HepG2 (cell line): ENCODE data around the gene YJEFN3. TPM values are rescaled to one million over a fixed set of nuclear protein-coding genes. Genes with fewer than 3 reads are reported as not detected.

Experiments used
- JDP2 ChIP-seq: sonication (generic); formaldehyde crosslinking; IDR thresholded peaks from 2 replicates; pipeline ENCODE4 v1.8.1; 2022; ENCODE audit warnings: missing genetic modification reagents, borderline replicate concordance
- KLF11 ChIP-seq: IDR thresholded peaks from 2 replicates; pipeline ENCODE4 v1.6.1; 2016; ENCODE audit warnings: missing compliant biosample characterization
- PRPF4 ChIP-seq: fragments of 200-400 bp; formaldehyde crosslinking; IDR thresholded peaks from 2 replicates; pipeline ENCODE4 v1.6.1; 2016; ENCODE audit warnings: low read length, low read depth; ENCODE audit not compliant: poor library complexity, severe bottlenecking
- RBM39 ChIP-seq: fragments of 200-400 bp; formaldehyde crosslinking; IDR thresholded peaks from one replicate; pipeline ENCODE4 v1.6.1; 2018; ENCODE audit warnings: antibody characterized with exemption, mild to moderate bottlenecking, low read depth, low read length; ENCODE audit not compliant: poor library complexity, severe bottlenecking
- RORA ChIP-seq: sonication (generic); formaldehyde crosslinking; IDR thresholded peaks from 2 replicates; pipeline ENCODE4 v1.5.0; 2020; ENCODE audit warnings: mild to moderate bottlenecking, missing genetic modification reagents, moderate library complexity
- SMAD1 ChIP-seq: sonication (generic); formaldehyde crosslinking; IDR thresholded peaks from 2 replicates; pipeline ENCODE4 v1.4.0; 2020; ENCODE audit warnings: missing genetic modification reagents, low read depth, mild to moderate bottlenecking, borderline replicate concordance
- ZNF256 ChIP-seq: sonication (generic); formaldehyde crosslinking; conservative IDR thresholded peaks from 2 replicates; pipeline ENCODE4 v1.4.0; 2020; ENCODE audit warnings: missing genetic modification reagents
- ZNF572 ChIP-seq: sonication (generic); formaldehyde crosslinking; IDR thresholded peaks from 2 replicates; pipeline ENCODE4 v1.5.1; 2020; ENCODE audit warnings: mild to moderate bottlenecking, missing genetic modification reagents
- ZSCAN12 ChIP-seq: sonication (generic); formaldehyde crosslinking; IDR thresholded peaks from 2 replicates; pipeline ENCODE4 v1.9.0; 2021; ENCODE audit warnings: mild to moderate bottlenecking, missing genetic modification reagents
- polyA plus RNA-seq, 8 experiments: library from polyadenylated mRNA; depleted of rRNA in 3 of 8; stranded (reverse) in 7 of 8; unstranded in 1 of 8; fragments of >200 nt; fragmentation: Illumina TruSeq in 4 of 8; extraction: Trizol in 4 of 8; gene quantifications; 2 replicates each; pipeline versions ENCODE4 v1.2.1 to v1.2.3, GENCODE V29; 2011 to 2016; ENCODE audit warnings: low read depth in 4 of 8, missing spikeins in 1 of 8, mixed read lengths in 1 of 8; ENCODE audit not compliant: insufficient read depth in 1 of 8
- total RNA-seq, 5 experiments: library from RNA; depleted of rRNA; stranded (reverse); fragments of >200 nt; fragmentation: Illumina TruSeq; extraction: Trizol; gene quantifications; 2 replicates each; pipeline ENCODE4 v1.2.3, GENCODE V29; 2016; ENCODE audit warnings: low read depth in 1 of 5
- TF ChIP-seq, protein P1 (sequence below): sonication (generic); formaldehyde crosslinking; IDR thresholded peaks from 2 replicates; pipeline ENCODE4 v1.4.0; 2020; ENCODE audit warnings: missing genetic modification reagents, mild to moderate bottlenecking, borderline replicate concordance
- TF ChIP-seq, protein P2 (sequence below): sonication (generic); formaldehyde crosslinking; IDR thresholded peaks from 2 replicates; pipeline ENCODE4 v1.4.0; 2020; ENCODE audit warnings: mild to moderate bottlenecking, missing genetic modification reagents
- TF ChIP-seq, protein P3 (sequence below): sonication (generic); formaldehyde crosslinking; IDR thresholded peaks from 2 replicates; pipeline ENCODE4 v1.4.0; 2020; ENCODE audit warnings: missing genetic modification reagents; ENCODE audit errors: not compliant biosample characterization
- TF ChIP-seq, protein P4 (sequence below): sonication (generic); formaldehyde crosslinking; IDR thresholded peaks from 2 replicates; pipeline ENCODE4 v1.5.0; 2020; ENCODE audit warnings: mild to moderate bottlenecking, missing genetic modification reagents

YJEFN3 gene
- total and polyA plus RNA-seq, 2 of the 13 experiments (the other 11 are each of a cell fraction or from before 2014, with no cell fraction given): 0.89 to 4.0 TPM

DNA sequence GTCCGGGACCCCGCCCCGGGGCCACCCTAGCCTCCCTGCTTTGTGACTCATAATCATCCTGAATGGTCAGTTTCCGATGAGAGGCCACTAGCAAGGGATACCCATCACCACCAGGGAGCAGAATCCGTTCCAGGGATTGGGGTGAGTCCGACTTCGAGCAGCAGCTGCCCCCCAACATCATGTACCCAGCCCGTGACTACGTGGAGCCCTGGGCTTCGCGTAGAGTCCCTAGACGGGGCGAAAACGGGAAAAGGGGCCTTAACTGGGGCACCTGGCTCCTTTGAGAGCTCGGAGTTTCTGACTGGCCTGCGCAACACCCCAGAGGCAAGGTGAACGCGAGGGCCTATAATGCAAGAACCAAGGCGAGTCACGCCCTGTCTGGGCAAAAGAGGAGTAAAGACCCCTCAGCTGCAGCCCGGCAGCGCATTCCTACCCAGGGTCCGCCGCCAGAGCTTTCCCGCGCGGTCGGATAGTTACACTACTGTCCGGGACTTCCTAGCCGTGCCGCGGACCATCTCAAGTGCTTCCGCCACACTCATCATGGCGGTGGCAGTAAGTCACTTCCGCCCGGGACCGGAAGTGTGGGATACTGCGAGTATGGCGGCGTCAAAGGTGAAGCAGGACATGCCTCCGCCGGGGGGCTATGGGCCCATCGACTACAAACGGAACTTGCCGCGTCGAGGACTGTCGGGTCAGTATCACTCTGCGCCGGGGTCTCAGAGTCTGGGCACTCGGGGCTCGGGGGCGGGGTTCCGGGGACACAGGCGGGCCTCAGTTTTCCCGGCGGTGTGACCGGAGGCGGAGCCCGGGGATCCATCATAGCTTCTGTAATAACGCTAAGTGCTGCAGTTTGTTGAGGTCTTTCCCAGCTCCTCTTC, 12.8 kb upstream of the YJEFN3 start, which contains the start of gene NDUFA13 (continued):
- TF ChIP-seq RBM39: no peak
- TF ChIP-seq ZSCAN12: 0 out of 2 replicates have a peak, but pooled peaks have one; percentile 33
- TF ChIP-seq, protein P1, sequence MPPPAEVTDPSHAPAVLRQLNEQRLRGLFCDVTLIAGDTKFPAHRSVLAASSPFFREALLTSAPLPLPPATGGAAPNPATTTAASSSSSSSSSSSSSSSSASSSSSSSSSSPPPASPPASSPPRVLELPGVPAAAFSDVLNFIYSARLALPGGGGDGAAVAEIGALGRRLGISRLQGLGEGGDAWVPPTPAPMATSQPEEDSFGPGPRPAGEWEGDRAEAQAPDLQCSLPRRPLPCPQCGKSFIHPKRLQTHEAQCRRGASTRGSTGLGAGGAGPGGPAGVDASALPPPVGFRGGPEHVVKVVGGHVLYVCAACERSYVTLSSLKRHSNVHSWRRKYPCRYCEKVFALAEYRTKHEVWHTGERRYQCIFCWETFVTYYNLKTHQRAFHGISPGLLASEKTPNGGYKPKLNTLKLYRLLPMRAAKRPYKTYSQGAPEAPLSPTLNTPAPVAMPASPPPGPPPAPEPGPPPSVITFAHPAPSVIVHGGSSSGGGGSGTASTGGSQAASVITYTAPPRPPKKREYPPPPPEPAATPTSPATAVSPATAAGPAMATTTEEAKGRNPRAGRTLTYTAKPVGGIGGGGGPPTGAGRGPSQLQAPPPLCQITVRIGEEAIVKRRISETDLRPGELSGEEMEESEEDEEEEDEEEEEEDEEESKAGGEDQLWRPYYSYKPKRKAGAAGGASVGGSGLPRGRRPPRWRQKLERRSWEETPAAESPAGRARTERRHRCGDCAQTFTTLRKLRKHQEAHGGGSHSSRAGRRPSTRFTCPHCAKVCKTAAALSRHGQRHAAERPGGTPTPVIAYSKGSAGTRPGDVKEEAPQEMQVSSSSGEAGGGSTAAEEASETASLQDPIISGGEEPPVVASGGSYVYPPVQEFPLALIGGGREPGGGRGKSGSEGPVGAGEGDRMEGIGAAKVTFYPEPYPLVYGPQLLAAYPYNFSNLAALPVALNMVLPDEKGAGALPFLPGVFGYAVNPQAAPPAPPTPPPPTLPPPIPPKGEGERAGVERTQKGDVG (CRISPR knock-in tag): no peak
- TF ChIP-seq, protein P2, sequence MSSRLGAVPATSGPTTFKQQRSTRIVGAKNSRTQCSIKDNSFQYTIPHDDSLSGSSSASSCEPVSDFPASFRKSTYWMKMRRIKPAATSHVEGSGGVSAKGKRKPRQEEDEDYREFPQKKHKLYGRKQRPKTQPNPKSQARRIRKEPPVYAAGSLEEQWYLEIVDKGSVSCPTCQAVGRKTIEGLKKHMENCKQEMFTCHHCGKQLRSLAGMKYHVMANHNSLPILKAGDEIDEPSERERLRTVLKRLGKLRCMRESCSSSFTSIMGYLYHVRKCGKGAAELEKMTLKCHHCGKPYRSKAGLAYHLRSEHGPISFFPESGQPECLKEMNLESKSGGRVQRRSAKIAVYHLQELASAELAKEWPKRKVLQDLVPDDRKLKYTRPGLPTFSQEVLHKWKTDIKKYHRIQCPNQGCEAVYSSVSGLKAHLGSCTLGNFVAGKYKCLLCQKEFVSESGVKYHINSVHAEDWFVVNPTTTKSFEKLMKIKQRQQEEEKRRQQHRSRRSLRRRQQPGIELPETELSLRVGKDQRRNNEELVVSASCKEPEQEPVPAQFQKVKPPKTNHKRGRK: no peak
- no peak for TF ChIP-seq RORA (CRISPR knock-in tag)
- TF ChIP-seq PRPF4: no peak
- no peak; the same call in 1 of the 2 replicates for TF ChIP-seq JDP2 (CRISPR knock-in tag)
- TF ChIP-seq ZNF256 (CRISPR knock-in tag): peak; percentile 56; the same call in 1 of the 2 replicates
- TF ChIP-seq KLF11: 0 out of 2 replicates have a peak, but pooled peaks have one; percentile 57
- TF ChIP-seq, protein P3, sequence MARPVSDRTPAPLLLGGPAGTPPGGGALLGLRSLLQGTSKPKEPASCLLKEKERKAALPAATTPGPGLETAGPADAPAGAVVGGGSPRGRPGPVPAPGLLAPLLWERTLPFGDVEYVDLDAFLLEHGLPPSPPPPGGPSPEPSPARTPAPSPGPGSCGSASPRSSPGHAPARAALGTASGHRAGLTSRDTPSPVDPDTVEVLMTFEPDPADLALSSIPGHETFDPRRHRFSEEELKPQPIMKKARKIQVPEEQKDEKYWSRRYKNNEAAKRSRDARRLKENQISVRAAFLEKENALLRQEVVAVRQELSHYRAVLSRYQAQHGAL (CRISPR knock-in tag): no peak
- no peak for TF ChIP-seq SMAD1 (CRISPR knock-in tag)
- TF ChIP-seq, protein P4, sequence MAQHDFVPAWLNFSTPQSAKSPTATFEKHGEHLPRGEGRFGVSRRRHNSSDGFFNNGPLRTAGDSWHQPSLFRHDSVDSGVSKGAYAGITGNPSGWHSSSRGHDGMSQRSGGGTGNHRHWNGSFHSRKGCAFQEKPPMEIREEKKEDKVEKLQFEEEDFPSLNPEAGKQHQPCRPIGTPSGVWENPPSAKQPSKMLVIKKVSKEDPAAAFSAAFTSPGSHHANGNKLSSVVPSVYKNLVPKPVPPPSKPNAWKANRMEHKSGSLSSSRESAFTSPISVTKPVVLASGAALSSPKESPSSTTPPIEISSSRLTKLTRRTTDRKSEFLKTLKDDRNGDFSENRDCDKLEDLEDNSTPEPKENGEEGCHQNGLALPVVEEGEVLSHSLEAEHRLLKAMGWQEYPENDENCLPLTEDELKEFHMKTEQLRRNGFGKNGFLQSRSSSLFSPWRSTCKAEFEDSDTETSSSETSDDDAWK (CRISPR knock-in tag): no peak
- no peak for TF ChIP-seq ZNF572 (CRISPR knock-in tag)
